Heart left ventricle (tissue), 16 donors: Measurements from ENCODE around the gene LRRC73. TPM values are rescaled to one million over a fixed set of nuclear protein-coding genes. Genes with fewer than 3 reads are reported as not detected.
"Not testable (repeated sequence)": the region's sequence is repeated elsewhere in the genome, so short reads cannot be mapped to it uniquely, and the experiment has no call there.

Source experiments
- ATAC-seq, 4 donors: fragments of 200-7000 bp; cut with Tn5 transposase; one replicate each; pipeline ENCODE4 v1.9.1; 2020 to 2022; ENCODE audit warnings: moderate library complexity in 4 of 4, mild to moderate bottlenecking in 3 of 4, moderate number of reproducible peaks in 1 of 4
- DNase-seq, 5 donors: peaks; one replicate each; pipeline ENCODE4 v3.0.0-alpha.2; 2020
- H3K27ac ChIP-seq, 12 donors: fragments of 200-600 bp; sonication (generic) in 4 of 12; one replicate each; pipeline versions ENCODE4 v1.5.0 to v1.8.0; 2016 to 2022; ENCODE audit warnings: mild to moderate bottlenecking in 2 of 12
- H3K27me3 ChIP-seq, 9 donors: fragments of 200-600 bp; sonication (generic) in 2 of 9; one replicate each; pipeline versions ENCODE4 v1.5.1 to v1.8.0; 2016 to 2022; ENCODE audit warnings: mild to moderate bottlenecking in 3 of 9
- H3K36me3 ChIP-seq, 9 donors: fragments of 200-600 bp; sonication (generic) in 2 of 9; one replicate each; pipeline versions ENCODE4 v1.5.0 to v1.8.0; 2018 to 2022; ENCODE audit warnings: mild to moderate bottlenecking in 2 of 9
- H3K4me1 ChIP-seq, 12 donors: fragments of 200-600 bp; sonication (generic) in 4 of 12; one replicate each; pipeline versions ENCODE4 v1.5.0 to v1.8.0; 2016 to 2022; ENCODE audit warnings: mild to moderate bottlenecking in 3 of 12
- H3K4me3 ChIP-seq, 12 donors: fragments of 200-600 bp; sonication (generic) in 4 of 12; one replicate each; pipeline versions ENCODE4 v1.5.0 to v1.8.0; 2017 to 2022; ENCODE audit warnings: mild to moderate bottlenecking in 9 of 12, moderate library complexity in 4 of 12
- H3K9me3 ChIP-seq, 12 donors: fragments of 200-600 bp; sonication (generic) in 4 of 12; one replicate each; pipeline versions ENCODE4 v1.5.0 to v1.8.0; 2016 to 2022; ENCODE audit warnings: mild to moderate bottlenecking in 1 of 12
- POLR2A ChIP-seq, 2 donors: fragments of 450-650 bp; IDR thresholded peaks; one replicate each; pipeline ENCODE4 v1.6.1; 2017; ENCODE audit warnings: antibody characterized with exemption in 2 of 2, mild to moderate bottlenecking in 2 of 2, moderate library complexity in 2 of 2
- WGBS, 4 donors: extraction: QIAGEN DNeasy Blood & Tissue Kit in 2 of 4; methylation state at CpG; one replicate each; pipeline versions ENCODE4 v1.1.5 to v1.1.7; 2013 to 2018; 5-methylcytosine and 5-hydroxymethylcytosine counted together
- intact Hi-C, 10 donors: fragments of 100-400 bp; cut with DNase I; formaldehyde crosslinking; loops; one replicate each; pipeline versions ENCODE4 v1.11.1 to v1.14.2; 2022
- long read RNA-seq, 3 donors: library from polyadenylated mRNA; unstranded; transcript quantifications; one replicate each; pipeline ENCODE4 v2.0.0, GENCODE V29; 2020 to 2021
- polyA plus RNA-seq, 2 donors: library from polyadenylated mRNA; stranded (reverse); fragments of 200-250 nt; gene quantifications; one replicate each; pipeline ENCODE4 v1.2.3, GENCODE V29; 2013
- total RNA-seq, 9 donors: library from RNA; depleted of rRNA in 2 of 9; stranded (reverse); fragments of >200 nt in 2 of 9; fragmentation: NEBNext Ultra II Directional in 3 of 9; extraction: Animal tissue kit (Norgen Biotek cat#: 25700) in 3 of 9; gene quantifications; one replicate each; pipeline versions ENCODE4 v1.1.0 to v1.2.4, GENCODE V29; 2016 to 2023
- TF ChIP-seq, protein P1 (sequence below), 12 donors: fragments of 200-600 bp; sonication (generic) in 4 of 12; IDR thresholded peaks; one replicate each; pipeline versions ENCODE4 v1.5.0 to v1.8.0; 2018 to 2022; ENCODE audit warnings: antibody characterized with exemption in 12 of 12, mild to moderate bottlenecking in 5 of 12
- donor health status: ischemic (EF 13 %, LVEDD 7.1; RV severe dilation, severe dysfunction).
- donor health status: healthy with polysubstance abuse.
- donor health status: DM: no; HTN: yes; CAD: no.
- donor health status: DM: no; HTN: no; CAD: no.
- donor health status: ischemic (EF 25% LVEDD 6.9; RV normal size, moderate dysfunction).
- donor health status: ischemic (EF 25% LVEDD 5.7; RV mildly dilated, moderate dysfunction).
- donor health status: healthy.
- donor health status: DM: yes; HTN: yes; CAD: no.
- donor health status: ischemic (EF 35%, LVEDD 5.7; RV mildly dilated, moderate dysfunction).
- donor health status: nonischemic (EF 11% LVEDD 7.7; RV severe dilation, severe dysfunction).
- donor health status: DM: yes; HTN: yes; CAD: no.
- donor health status: PGD.
- donor health status: ischemic (EF 29% LVEDD 5.4; RV normal size, mild dysfunction).
- donor health status: nonischemic (EF 23%, LVEDD 6.1; RV moderate dilation, normal function).

The LRRC73 gene, protein sequence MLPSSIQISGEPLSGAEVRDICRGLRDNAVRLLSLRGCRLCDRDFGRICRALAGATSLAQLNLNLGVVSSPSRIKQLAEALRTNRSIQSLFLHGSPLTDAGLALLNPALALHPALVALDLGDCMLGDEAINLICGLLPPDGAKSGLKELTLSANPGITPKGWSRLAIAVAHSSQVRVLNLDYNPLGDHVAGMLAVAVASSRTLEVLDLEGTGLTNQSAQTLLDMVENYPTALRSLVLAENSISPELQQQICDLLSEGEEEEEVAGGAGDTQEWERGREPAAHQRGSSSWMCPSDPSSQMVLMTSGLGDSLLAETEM
- 1 to 10 TPM in 8 of 9 donors, under 1 TPM in 1; 0.50 to 5.1 (median 1.9) TPM for total RNA-seq
- 1 to 10 TPM in 1 of 2 donors, under 1 TPM in 1; 0.53 to 1.9 TPM for polyA plus RNA-seq
- long read RNA-seq, donor 1, partial matches to known transcripts: 3 of 4 reads
- long read RNA-seq, donor 1, other reads (novel, unspliced or antisense): 0 of 4 reads
- long read RNA-seq, donor 2, partial matches to known transcripts: 0 of 4 reads
- long read RNA-seq, donor 2, other reads (novel, unspliced or antisense): 1 of 4 reads
- long read RNA-seq, donor 3, partial matches to known transcripts: 0 of 4 reads
- long read RNA-seq, donor 3, other reads (novel, unspliced or antisense): 1 of 4 reads

DNA sequence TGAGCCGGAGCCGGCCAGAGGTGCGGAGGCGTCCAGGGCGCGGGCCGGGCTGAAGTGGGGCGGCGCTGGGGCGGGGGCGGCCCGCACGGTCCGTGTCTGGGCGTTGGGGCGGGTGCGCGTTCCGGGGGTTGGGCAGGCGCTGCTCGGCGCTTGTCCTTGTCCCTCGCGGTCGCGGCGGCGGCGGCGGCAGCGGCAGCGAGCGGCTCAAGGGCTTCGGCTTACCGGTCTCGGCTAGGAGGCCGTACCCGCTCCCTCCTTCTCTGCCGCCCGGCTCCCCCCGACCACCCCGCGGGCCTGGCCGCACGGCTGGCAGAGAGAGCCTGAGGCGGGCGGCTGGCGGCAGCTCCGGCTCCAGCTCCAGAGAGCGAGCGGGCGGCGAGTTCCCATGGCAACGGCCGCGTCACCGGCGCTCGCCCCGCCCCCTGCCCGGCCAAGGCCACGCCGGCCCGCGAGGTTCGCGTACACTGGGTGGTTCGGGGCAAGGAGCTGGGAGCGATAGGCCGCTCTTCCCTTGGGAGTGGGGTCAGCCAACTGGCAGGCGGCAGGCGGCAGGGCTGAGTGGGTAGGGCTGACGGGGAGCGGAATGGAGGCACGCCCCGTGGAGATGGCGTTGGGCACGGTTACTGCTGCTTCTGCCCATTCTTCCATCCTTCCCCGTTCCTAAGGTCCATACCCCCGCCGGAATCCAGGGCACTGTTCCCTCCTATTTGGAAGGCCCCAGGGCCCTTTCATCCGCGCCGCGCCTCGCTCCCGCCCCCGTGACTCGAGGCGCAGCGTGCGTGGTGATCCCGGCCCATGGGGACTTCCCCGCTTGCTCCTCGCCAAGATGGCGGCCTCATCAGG lies at the start of gene LRRC73:
Gene LRRC73 (minus strand): TSS at position 363 of the 843 bp plus-strand sequence. CDS start 561 bp downstream, outside the sequence.
- H3K9me3 ChIP-seq: no peaks in the 10 kb centered on the region
- intact Hi-C loops: loop anchor here in 9 of 10 donors (5.0 to 10.0 kb wide), 7 partner anchors 123 to 255 kb away; partner anchors contain the start of gene ZNF318 (in 4 of the 9)
- peak in 1 of 2 donors; percentile 47 for TF ChIP-seq POLR2A (IDR thresholded peaks at IDR 0.05)
- TF ChIP-seq, protein P1, sequence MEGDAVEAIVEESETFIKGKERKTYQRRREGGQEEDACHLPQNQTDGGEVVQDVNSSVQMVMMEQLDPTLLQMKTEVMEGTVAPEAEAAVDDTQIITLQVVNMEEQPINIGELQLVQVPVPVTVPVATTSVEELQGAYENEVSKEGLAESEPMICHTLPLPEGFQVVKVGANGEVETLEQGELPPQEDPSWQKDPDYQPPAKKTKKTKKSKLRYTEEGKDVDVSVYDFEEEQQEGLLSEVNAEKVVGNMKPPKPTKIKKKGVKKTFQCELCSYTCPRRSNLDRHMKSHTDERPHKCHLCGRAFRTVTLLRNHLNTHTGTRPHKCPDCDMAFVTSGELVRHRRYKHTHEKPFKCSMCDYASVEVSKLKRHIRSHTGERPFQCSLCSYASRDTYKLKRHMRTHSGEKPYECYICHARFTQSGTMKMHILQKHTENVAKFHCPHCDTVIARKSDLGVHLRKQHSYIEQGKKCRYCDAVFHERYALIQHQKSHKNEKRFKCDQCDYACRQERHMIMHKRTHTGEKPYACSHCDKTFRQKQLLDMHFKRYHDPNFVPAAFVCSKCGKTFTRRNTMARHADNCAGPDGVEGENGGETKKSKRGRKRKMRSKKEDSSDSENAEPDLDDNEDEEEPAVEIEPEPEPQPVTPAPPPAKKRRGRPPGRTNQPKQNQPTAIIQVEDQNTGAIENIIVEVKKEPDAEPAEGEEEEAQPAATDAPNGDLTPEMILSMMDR (IDR thresholded peaks at IDR 0.05): no peak
- peak within 1 kb of the TSS; percentile 2 to 80 (median 66) for H3K27ac ChIP-seq
- WGBS, 4 donors: 4 to 34% (median 7%) methylated on average over 18 to 96 of the region's 96 CpGs
- peaks cover 17 to 78% (median 56%) of the 10 kb centered on the region in 12 donors for H3K4me1 ChIP-seq
- peaks cover 0 to 54% (median 44%) of the 10 kb centered on the region in 9 donors for H3K36me3 ChIP-seq
- ATAC-seq: peak; percentile 36 to 80 (median 77)
- DNase-seq: peak; percentile 89 to 96 (median 92)
- H3K4me3 ChIP-seq: peak within 1 kb of the TSS; percentile 53 to 83 (median 74)
- peaks cover 0 to 16% (median 0%) of the 10 kb centered on the region in 9 donors for H3K27me3 ChIP-seq

DNA sequence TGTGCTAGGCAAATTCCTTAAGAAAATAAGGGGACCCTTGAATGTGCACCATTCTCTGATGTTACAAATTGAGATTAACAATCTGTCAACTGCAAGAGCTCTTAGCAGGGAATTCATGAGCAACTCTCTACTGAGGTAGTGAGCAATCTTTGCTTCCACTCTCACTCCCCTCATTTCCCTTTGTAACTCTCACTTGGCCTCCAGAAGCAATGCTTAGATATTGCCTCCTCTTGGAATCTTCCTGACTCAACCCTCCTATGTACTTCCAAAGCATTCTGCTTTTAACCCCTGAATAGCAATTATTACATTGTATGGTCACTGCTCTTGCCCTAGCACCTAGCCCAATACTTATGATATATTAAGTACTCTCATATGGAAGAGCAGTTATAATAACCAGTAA lies 49.2 kb upstream of the LRRC73 start:
- no peak for DNase-seq
- TF ChIP-seq, protein P1 (IDR thresholded peaks at IDR 0.05): no peak
- no peak for TF ChIP-seq POLR2A (IDR thresholded peaks at IDR 0.05)
- no peak overlapping the region for H3K4me3 ChIP-seq
- no peak for ATAC-seq
- H3K4me1 ChIP-seq: no peaks in the 10 kb centered on the region
- H3K9me3 ChIP-seq: no peaks in the 10 kb centered on the region
- H3K27ac ChIP-seq: no peak overlapping the region
- H3K36me3 ChIP-seq: peaks cover 0 to 100% (median 99%) of the 10 kb centered on the region in 9 donors
- intact Hi-C loops: no loop called here
- no peaks in the 10 kb centered on the region for H3K27me3 ChIP-seq

DNA sequence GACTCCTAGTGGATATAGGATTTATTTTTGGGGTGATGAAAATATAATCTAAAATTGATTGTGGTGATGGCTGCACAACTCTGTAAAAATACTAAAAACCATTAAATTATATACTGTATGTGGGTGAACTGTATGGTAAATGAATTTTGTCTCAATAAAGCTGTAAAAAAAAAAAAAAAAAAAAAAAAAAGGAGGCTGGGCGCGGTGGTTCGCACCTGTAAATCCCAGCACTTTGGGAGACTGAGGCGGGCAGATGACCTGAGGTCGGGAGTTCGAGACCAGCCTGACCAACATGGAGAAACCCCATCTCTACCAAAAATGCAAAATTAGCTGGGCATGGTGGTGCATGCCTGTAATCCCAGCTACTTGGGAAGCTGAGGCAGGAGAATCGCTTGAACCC lies 47.5 kb upstream of the LRRC73 start:
- H3K4me1 ChIP-seq, ATAC-seq, H3K27ac ChIP-seq, intact Hi-C loops, H3K27me3 ChIP-seq, H3K9me3 ChIP-seq, H3K4me3 ChIP-seq, DNase-seq: not testable (repeated sequence)
- 87 to 96% (median 93%) methylated on average over 7 of the region's 7 CpGs for WGBS, 4 donors
- peaks cover 0 to 100% (median 99%) of the 10 kb centered on the region in 9 donors for H3K36me3 ChIP-seq

DNA sequence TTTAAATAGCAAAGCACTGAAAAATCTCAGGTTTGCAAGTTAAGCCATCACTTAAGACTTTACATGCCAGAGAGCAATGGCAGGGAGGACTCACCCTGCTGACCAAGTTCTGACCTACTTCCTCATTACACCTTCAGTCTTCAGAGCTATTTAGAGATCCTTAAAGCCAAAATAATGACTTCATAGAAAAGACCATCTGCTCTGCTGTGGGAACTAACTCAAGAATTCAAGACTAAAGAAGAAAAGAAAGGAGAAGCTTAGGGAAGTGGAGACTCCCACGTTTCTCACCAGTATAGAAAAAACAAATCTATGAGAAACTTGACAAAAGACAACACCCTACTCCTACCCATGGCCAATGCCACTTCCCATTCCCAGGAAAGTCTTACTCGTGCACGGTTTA lies 37.1 kb upstream of the LRRC73 start:
- ATAC-seq (no peak), DNase-seq (no peak)
- H3K36me3 ChIP-seq: peaks cover 0 to 100% (median 99%) of the 10 kb centered on the region in 9 donors
- H3K4me1 ChIP-seq: no peaks in the 10 kb centered on the region
- H3K9me3 ChIP-seq: no peaks in the 10 kb centered on the region
- H3K27me3 ChIP-seq: no peaks in the 10 kb centered on the region
- WGBS, 4 donors: 79 to 88% (median 84%) methylated on average over 3 of the region's 3 CpGs
- H3K27ac ChIP-seq: no peak overlapping the region
- no peak overlapping the region for H3K4me3 ChIP-seq
- TF ChIP-seq, protein P1 (IDR thresholded peaks at IDR 0.05): no peak
- TF ChIP-seq POLR2A (IDR thresholded peaks at IDR 0.05): no peak
- intact Hi-C loops: no loop called here
